ENCODE results near the gene NTM. TPM values are rescaled to one million over a fixed set of nuclear protein-coding genes. Genes with fewer than 3 reads are reported as not detected.

NTM gene
- polyA plus RNA-seq, 1 donor (not counting 4 experiments of a cell fraction or from before 2014, with no cell fraction given): 47.9 TPM

DNA sequence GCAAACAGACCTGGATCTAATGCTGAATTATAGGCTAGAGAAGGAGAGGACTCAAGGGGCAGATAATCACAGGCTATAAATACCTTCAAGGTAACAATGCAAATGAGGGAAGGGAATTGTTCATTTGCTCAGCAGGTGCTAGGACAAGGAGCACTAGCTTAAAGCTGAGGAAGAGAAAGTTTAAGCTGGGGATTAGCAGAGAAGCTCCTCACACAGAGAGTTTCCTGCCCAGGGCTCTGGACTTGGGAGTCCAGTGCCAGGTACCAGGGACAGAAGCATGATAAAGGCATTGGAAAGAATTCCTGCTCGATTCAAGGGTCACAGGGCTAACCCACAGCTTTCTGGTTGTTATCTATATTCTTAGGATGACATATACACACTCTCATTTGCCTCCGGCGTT is 509.9 kb downstream of the NTM start:
- Histone ChIP-seq H3K9me1 (ENCODE audit: control insufficient read depth, extremely low read depth, insufficient read depth, low read length) (no peaks in the 10 kb centered on the region), H2AFZ (ENCODE audit: control insufficient read depth, low read length) (no peak overlapping the region), H3K9me3 (ENCODE audit: control insufficient read depth, low read depth, low read length) (no peaks in the 10 kb centered on the region), H3K4me3 (ENCODE audit: control insufficient read depth in 2 of 3, extremely low read depth in 1 of 3, insufficient read depth in 2 of 3, low read depth in 1 of 3, low read length in 3 of 3) (no peak overlapping the region), H3K27ac (ENCODE audit: control insufficient read depth, insufficient read depth, low read length) (no peak overlapping the region), H3K79me2 (ENCODE audit: control insufficient read depth, insufficient read depth, low read length) (no peaks in the 10 kb centered on the region), H3K9ac (ENCODE audit: control insufficient read depth, extremely low read depth, insufficient read depth, low read length) (no peak overlapping the region), H3K4me1 (ENCODE audit: control insufficient read depth, extremely low read depth, insufficient read depth, low read length) (no peaks in the 10 kb centered on the region), H4K20me1 (ENCODE audit: control insufficient read depth, extremely low read depth, insufficient read depth, low read length) (no peaks in the 10 kb centered on the region), H3K27me3 (ENCODE audit: control insufficient read depth, extremely low read depth, insufficient read depth, low read length) (no peaks in the 10 kb centered on the region), H3K4me2 (ENCODE audit: control insufficient read depth, extremely low read depth, insufficient read depth, low read depth, low read length) (no peak overlapping the region), H3K36me3 (ENCODE audit: control insufficient read depth in 2 of 2, extremely low read depth in 1 of 2, insufficient read depth in 2 of 2, low read length in 2 of 2) (no peaks in the 10 kb centered on the region)
- DNase-seq (ENCODE audit: low read depth, low spot score): no peak
- dilution Hi-C loops (cut with MboI; ENCODE audit: extremely low pct_ligation_motif_present, low sequenced_read_pairs): no loop called here
- FAIRE-seq: no peak
- TF ChIP-seq, protein P1, sequence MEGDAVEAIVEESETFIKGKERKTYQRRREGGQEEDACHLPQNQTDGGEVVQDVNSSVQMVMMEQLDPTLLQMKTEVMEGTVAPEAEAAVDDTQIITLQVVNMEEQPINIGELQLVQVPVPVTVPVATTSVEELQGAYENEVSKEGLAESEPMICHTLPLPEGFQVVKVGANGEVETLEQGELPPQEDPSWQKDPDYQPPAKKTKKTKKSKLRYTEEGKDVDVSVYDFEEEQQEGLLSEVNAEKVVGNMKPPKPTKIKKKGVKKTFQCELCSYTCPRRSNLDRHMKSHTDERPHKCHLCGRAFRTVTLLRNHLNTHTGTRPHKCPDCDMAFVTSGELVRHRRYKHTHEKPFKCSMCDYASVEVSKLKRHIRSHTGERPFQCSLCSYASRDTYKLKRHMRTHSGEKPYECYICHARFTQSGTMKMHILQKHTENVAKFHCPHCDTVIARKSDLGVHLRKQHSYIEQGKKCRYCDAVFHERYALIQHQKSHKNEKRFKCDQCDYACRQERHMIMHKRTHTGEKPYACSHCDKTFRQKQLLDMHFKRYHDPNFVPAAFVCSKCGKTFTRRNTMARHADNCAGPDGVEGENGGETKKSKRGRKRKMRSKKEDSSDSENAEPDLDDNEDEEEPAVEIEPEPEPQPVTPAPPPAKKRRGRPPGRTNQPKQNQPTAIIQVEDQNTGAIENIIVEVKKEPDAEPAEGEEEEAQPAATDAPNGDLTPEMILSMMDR (optimal IDR thresholded peaks at IDR 0.05 in 1 of 3, IDR thresholded peaks at IDR 0.05 in 1 of 3, conservative IDR thresholded peaks at IDR 0.05 in 1 of 3; ENCODE audit: extremely low read depth in 1 of 3, insufficient read depth in 2 of 3, low read length in 3 of 3): no peak
- no peak for TF ChIP-seq EZH2 (IDR thresholded peaks at IDR 0.05; ENCODE audit: low read length)

DNA sequence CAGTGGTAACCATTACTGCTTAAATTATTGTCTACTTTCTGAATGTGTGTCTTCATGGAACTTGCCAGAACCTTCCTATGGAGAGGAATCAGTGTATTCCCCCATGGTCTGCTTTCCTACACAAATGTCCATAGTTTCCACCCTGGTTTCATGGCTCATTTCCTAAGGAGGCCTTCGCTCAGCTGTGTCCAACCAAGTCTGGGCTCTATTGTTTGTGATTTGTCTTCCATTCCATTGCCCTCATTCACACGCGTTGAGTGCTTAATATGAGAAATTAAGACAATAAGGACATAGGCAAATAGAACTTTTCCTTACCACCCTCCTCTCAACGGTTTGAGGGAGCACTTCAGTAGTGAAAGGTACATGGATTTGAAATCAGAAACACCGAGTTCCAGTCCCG is 510.6 kb downstream of the NTM start:
- H3K4me3 ChIP-seq (ENCODE audit: control insufficient read depth in 2 of 3, extremely low read depth in 1 of 3, insufficient read depth in 2 of 3, low read depth in 1 of 3, low read length in 3 of 3): no peak overlapping the region
- no peaks in the 10 kb centered on the region for H4K20me1 ChIP-seq (ENCODE audit: control insufficient read depth, extremely low read depth, insufficient read depth, low read length)
- H2AFZ ChIP-seq (ENCODE audit: control insufficient read depth, low read length): no peak overlapping the region
- FAIRE-seq (no peak), DNase-seq (ENCODE audit: low read depth, low spot score) (no peak)
- dilution Hi-C loops (cut with MboI; ENCODE audit: extremely low pct_ligation_motif_present, low sequenced_read_pairs): no loop called here
- no peaks in the 10 kb centered on the region for H3K79me2 ChIP-seq (ENCODE audit: control insufficient read depth, insufficient read depth, low read length)
- no peak overlapping the region for H3K27ac ChIP-seq (ENCODE audit: control insufficient read depth, insufficient read depth, low read length)
- no peaks in the 10 kb centered on the region for H3K4me1 ChIP-seq (ENCODE audit: control insufficient read depth, extremely low read depth, insufficient read depth, low read length)
- no peaks in the 10 kb centered on the region for H3K9me3 ChIP-seq (ENCODE audit: control insufficient read depth, low read depth, low read length)
- H3K36me3 ChIP-seq (ENCODE audit: control insufficient read depth in 2 of 2, extremely low read depth in 1 of 2, insufficient read depth in 2 of 2, low read length in 2 of 2): no peaks in the 10 kb centered on the region
- TF ChIP-seq, protein P1 (optimal IDR thresholded peaks at IDR 0.05 in 1 of 3, IDR thresholded peaks at IDR 0.05 in 1 of 3, conservative IDR thresholded peaks at IDR 0.05 in 1 of 3; ENCODE audit: extremely low read depth in 1 of 3, insufficient read depth in 2 of 3, low read length in 3 of 3): no peak
- no peak for TF ChIP-seq EZH2 (IDR thresholded peaks at IDR 0.05; ENCODE audit: low read length)
- no peak overlapping the region for H3K9ac ChIP-seq (ENCODE audit: control insufficient read depth, extremely low read depth, insufficient read depth, low read length)
- H3K27me3 ChIP-seq (ENCODE audit: control insufficient read depth, extremely low read depth, insufficient read depth, low read length): no peaks in the 10 kb centered on the region
- H3K9me1 ChIP-seq (ENCODE audit: control insufficient read depth, extremely low read depth, insufficient read depth, low read length): no peaks in the 10 kb centered on the region
- no peak overlapping the region for H3K4me2 ChIP-seq (ENCODE audit: control insufficient read depth, extremely low read depth, insufficient read depth, low read depth, low read length)
